GM12878 (cell line): ENCODE results near the gene CAPN8. TPM values are rescaled to one million over a fixed set of nuclear protein-coding genes. Genes with fewer than 3 reads are reported as not detected.
A peak's percentile ranks its signal among the peaks of the same experiment; 100 is the strongest.

Experiments used
- ATAC-seq: fragments of 200-7000 bp; cut with Tn5 transposase; 3 replicates; pipeline ENCODE4 v1.9.1; 2020; ENCODE audit warnings: mild to moderate bottlenecking, moderate library complexity
- BruUV-seq: library from RNA; stranded (reverse); fragments of 400-500 nt; replicated peaks from 2 replicates; lab custom pipeline; 2021; lab: Mats Ljungman, UMichigan
- CTCF ChIA-PET: fragments of 300-600 bp; sonication (Branson Sonifier 250); formaldehyde crosslinking; extraction: SDS; loops from one replicate; lab custom pipeline; 2021; ENCODE audit warnings: inconsistent platforms; lab: Yijun Ruan, JAX
- POLR2A ChIA-PET: fragments of 350-600 bp; formaldehyde crosslinking; extraction: SDS; loops from one replicate; lab custom pipeline; 2021; ENCODE audit warnings: inconsistent platforms; lab: Charles Lee
- RAD21 ChIA-PET: fragments of 300-600 bp; sonication (Branson Sonifier 250); formaldehyde crosslinking; loops from one replicate; lab custom pipeline; 2023; ENCODE audit warnings: antibody characterized with exemption; ENCODE audit not compliant: unreplicated experiment; lab: Charles Lee
- SMC1A ChIA-PET: fragments of 300-600 bp; sonication (Branson Sonifier 250); formaldehyde crosslinking; loops from one replicate; lab custom pipeline; 2023; ENCODE audit not compliant: unreplicated experiment, uncharacterized antibody; lab: Charles Lee
- DNase-seq: peaks from one replicate; pipeline ENCODE4 v3.0.0-alpha.2; 2011; ENCODE audit warnings: low read depth, low spot score
- FAIRE-seq: peaks from 3 replicates; lab custom pipeline; 2011; peaks lifted over from hg19 to GRCh38; lab: Jason Lieb, UNC
- H2AFZ ChIP-seq: 2 replicates; pipeline ENCODE4 v1.6.0; 2011; ENCODE audit warnings: low read depth, low read length, control low read depth; ENCODE audit not compliant: control insufficient read depth
- H3K27ac ChIP-seq: 2 replicates; pipeline ENCODE4 v1.5.1; 2011; ENCODE audit warnings: control low read depth; ENCODE audit not compliant: control insufficient read depth, insufficient read depth
- H3K27me3 ChIP-seq, 2 experiments: replicated peaks in 1 of 2; 2 replicates each; pipeline versions ENCODE4 v1.6.0 to v1.6.1; 2011; ENCODE audit warnings: low read length in 1 of 2; ENCODE audit not compliant: control insufficient read depth in 2 of 2, insufficient read depth in 2 of 2
- H3K36me3 ChIP-seq, 2 experiments: 2 replicates each; pipeline ENCODE4 v1.5.1; 2011; ENCODE audit warnings: low read length in 1 of 2; ENCODE audit not compliant: control insufficient read depth in 2 of 2, insufficient read depth in 2 of 2
- H3K4me1 ChIP-seq: 2 replicates; pipeline ENCODE4 v1.6.1; 2011; ENCODE audit warnings: mild to moderate bottlenecking, low read length, moderate library complexity, mixed read lengths; ENCODE audit not compliant: control insufficient read depth, insufficient read depth
- H3K4me2 ChIP-seq: 2 replicates; pipeline ENCODE4 v1.6.0; 2011; ENCODE audit warnings: control low read depth; ENCODE audit not compliant: control insufficient read depth, insufficient read depth
- H3K4me3 ChIP-seq: fragments of 200-600 bp; sonication (generic); 2 replicates; pipeline ENCODE4 v1.5.1; 2016
- H3K79me2 ChIP-seq: 2 replicates; pipeline ENCODE4 v1.6.0; 2011; ENCODE audit warnings: low read length; ENCODE audit not compliant: control insufficient read depth, insufficient read depth
- H3K9ac ChIP-seq: 2 replicates; pipeline ENCODE4 v1.8.0; 2011; ENCODE audit warnings: low read length, control low read depth, mixed read lengths; ENCODE audit not compliant: control insufficient read depth, insufficient read depth
- H3K9me3 ChIP-seq: replicated peaks from 3 replicates; pipeline ENCODE4 v1.5.1; 2011; ENCODE audit warnings: mild to moderate bottlenecking, low read length; ENCODE audit not compliant: control insufficient read depth, insufficient read depth
- H4K20me1 ChIP-seq: 2 replicates; pipeline ENCODE4 v1.6.0; 2011; ENCODE audit not compliant: control insufficient read depth, insufficient read depth
- NFYA ChIP-seq: IDR thresholded peaks from 2 replicates; pipeline ENCODE4 v1.6.1; 2011; ENCODE audit warnings: low read depth, mild to moderate bottlenecking, low read length, improper control_type of control experiment, borderline replicate concordance
- PAX8 ChIP-seq: fragments of 450-650 bp; IDR thresholded peaks from 2 replicates; pipeline ENCODE4 v1.6.1; 2017; ENCODE audit warnings: mild to moderate bottlenecking, moderate library complexity
- SP1 ChIP-seq: IDR thresholded peaks from one replicate; pipeline ENCODE4 v1.6.1; 2011; ENCODE audit warnings: low read depth, low read length
- SPI1 ChIP-seq: IDR thresholded peaks from 2 replicates; pipeline ENCODE4 v1.6.1; 2011; ENCODE audit warnings: low read depth, mild to moderate bottlenecking, low read length, moderate library complexity, borderline replicate concordance; ENCODE audit not compliant: insufficient read depth
- TAF1 ChIP-seq: IDR thresholded peaks from 2 replicates; pipeline ENCODE4 v1.6.1; 2011; ENCODE audit warnings: mild to moderate bottlenecking, low read depth, low read length, borderline replicate concordance
- WRNIP1 ChIP-seq: IDR thresholded peaks from 2 replicates; pipeline ENCODE4 v1.6.1; 2011; ENCODE audit warnings: low read depth, low read length, improper control_type of control experiment, borderline replicate concordance
- ZNF207 ChIP-seq: fragments of 450-650 bp; IDR thresholded peaks from 2 replicates; pipeline ENCODE4 v1.6.1; 2014; ENCODE audit warnings: antibody characterized with exemption, mild to moderate bottlenecking, borderline replicate concordance
- WGBS: methylation state at CpG from one replicate; pipeline ENCODE4 v1.1.6; 2016; ENCODE audit warnings: low lambda C conversion rate; ENCODE audit not compliant: insufficient replicate concordance, insufficient coverage; ENCODE audit errors: missing lambda C conversion rate; 5-methylcytosine and 5-hydroxymethylcytosine counted together
- in situ Hi-C: fragments of 300-500 bp; cut with MboI; formaldehyde crosslinking; loops from 9 replicates; pipeline ENCODE4 v1.14.3; 2018; ENCODE audit warnings: mixed read lengths
- intact Hi-C: fragments of 100-400 bp; cut with micrococcal nuclease; formaldehyde crosslinking; loops from one replicate; pipeline ENCODE4 v1.14.2; 2022; ENCODE audit not compliant: unreplicated experiment
- polyA plus RNA-seq, 11 experiments: library from polyadenylated mRNA; depleted of rRNA in 4 of 11; unstranded in 6 of 11; stranded (reverse) in 5 of 11; fragments of >200 nt; fragmentation: Nextera tagmentation in 4 of 11; fragmentation: Illumina TruSeq in 1 of 11; extraction: Ambion mirVana in 4 of 11; extraction: Trizol in 1 of 11; gene quantifications; 1 replicate in 1 of 11; 2 replicates in 10 of 11; pipeline versions ENCODE4 v1.2.1 to v1.2.3, GENCODE V29; 2011 to 2016; ENCODE audit warnings: inconsistent platforms in 2 of 11, missing spikeins in 2 of 11, low read depth in 1 of 11
- total RNA-seq, 4 experiments: library from RNA; depleted of rRNA in 3 of 4; stranded (reverse); fragments of >200 nt in 3 of 4; fragmentation: Illumina TruSeq in 1 of 4; extraction: Trizol in 1 of 4; gene quantifications; 2 replicates each; pipeline versions ENCODE4 v1.2.1 to v1.2.3, GENCODE V29; 2013 to 2021
- TF ChIP-seq, protein P1 (sequence below): IDR thresholded peaks from 2 replicates; pipeline ENCODE4 v1.6.1; 2012; ENCODE audit warnings: low read depth, low read length, improper control_type of control experiment

CAPN8 gene
- total and polyA plus RNA-seq, 10 of the 15 experiments (the other 5 are each of a cell fraction or from before 2014, with no cell fraction given) = 6.4 to 30.7 (median 12.3) TPM

DNA sequence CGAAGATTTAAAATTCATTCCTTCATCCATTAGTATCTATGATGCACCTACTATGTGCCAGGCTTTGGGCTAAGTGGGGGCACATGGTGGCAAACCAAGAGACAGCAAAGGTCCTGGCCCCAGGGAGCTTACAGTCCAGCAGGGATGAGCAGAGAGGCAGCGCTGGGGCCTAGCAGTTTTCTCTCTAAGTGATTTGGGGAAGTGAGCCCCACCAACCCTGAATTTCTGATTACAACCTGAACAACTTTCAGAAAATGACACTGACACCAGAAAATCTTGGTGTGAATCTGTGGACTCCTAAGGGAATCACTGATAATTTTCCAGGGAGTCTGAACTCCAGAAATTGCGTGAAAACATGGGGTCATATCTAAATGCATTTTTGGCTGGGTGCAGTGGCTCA, 111.5 kb downstream of the CAPN8 start:
- Histone ChIP-seq H3K9me3 (no peaks in the 10 kb centered on the region; the same call in 2 of the 3 replicates), H2AFZ (no peak overlapping the region), H3K27ac (no peak overlapping the region), H3K4me3 (no peak overlapping the region), H3K79me2 (no peaks in the 10 kb centered on the region), H4K20me1 (no peaks in the 10 kb centered on the region), H3K27me3 (no peaks in the 10 kb centered on the region), H3K4me2 (no peak overlapping the region), H3K4me1 (peaks cover 20% of the 10 kb centered on the region), H3K9ac (no peak overlapping the region), H3K36me3 (no peaks in the 10 kb centered on the region)
- DNase-seq (no peak), ATAC-seq (no peak), FAIRE-seq (no peak)
- intact Hi-C loops (no loop called here), in situ Hi-C loops (no loop called here)
- peak; percentile 65; the same call in 1 of the 2 replicates for TF ChIP-seq SPI1
- TF ChIP-seq WRNIP1 = no peak
- no peak for TF ChIP-seq NFYA
- no peak for TF ChIP-seq PAX8
- no peak for TF ChIP-seq ZNF207
- TF ChIP-seq SP1 = no peak
- no peak for TF ChIP-seq TAF1
- TF ChIP-seq, protein P1, sequence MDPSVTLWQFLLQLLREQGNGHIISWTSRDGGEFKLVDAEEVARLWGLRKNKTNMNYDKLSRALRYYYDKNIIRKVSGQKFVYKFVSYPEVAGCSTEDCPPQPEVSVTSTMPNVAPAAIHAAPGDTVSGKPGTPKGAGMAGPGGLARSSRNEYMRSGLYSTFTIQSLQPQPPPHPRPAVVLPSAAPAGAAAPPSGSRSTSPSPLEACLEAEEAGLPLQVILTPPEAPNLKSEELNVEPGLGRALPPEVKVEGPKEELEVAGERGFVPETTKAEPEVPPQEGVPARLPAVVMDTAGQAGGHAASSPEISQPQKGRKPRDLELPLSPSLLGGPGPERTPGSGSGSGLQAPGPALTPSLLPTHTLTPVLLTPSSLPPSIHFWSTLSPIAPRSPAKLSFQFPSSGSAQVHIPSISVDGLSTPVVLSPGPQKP = no peak
- ChIA-PET RAD21 (interaction anchor here (0.8 to 1.0 kb wide), 3 partner anchors 25 to 75 kb away, joined by 3 read pairs; no protein-coding TSS in a partner anchor), SMC1A (interaction anchor here (0.8 to 2.5 kb wide), 5 partner anchors 11 to 126 kb away, joined by 3 to 9 read pairs (median 8); no protein-coding TSS in a partner anchor), POLR2A (interaction anchor here (1.2 kb wide), 1 partner anchor 57 kb away, joined by 4 read pairs; no protein-coding TSS in a partner anchor), CTCF (interaction anchor here (1.4 to 6.7 kb wide), 7 partner anchors 8 to 142 kb away, joined by 4 to 160 read pairs (median 9); no protein-coding TSS in a partner anchor)
- no TSS peak for BruUV-seq
- WGBS = 15% methylated on average over 3 of the region's 3 CpGs
